GM23338 (cell line): ENCODE data around the gene SRGAP1. TPM values are rescaled to one million over a fixed set of nuclear protein-coding genes. Genes with fewer than 3 reads are reported as not detected.

Source experiments
- ATAC-seq: fragments of 200-7000 bp; cut with Tn5 transposase; 3 replicates; pipeline ENCODE4 v1.9.1; 2020
- DNase-seq: peaks from one replicate; pipeline ENCODE4 v3.0.0-alpha.2; 2015; ENCODE audit warnings: low spot score
- H2AFZ ChIP-seq: fragments of 200-600 bp; sonication (generic); 2 replicates; pipeline ENCODE4 v1.8.0; 2016; ENCODE audit warnings: antibody characterized with exemption, mild to moderate bottlenecking, moderate library complexity
- H3F3A ChIP-seq: fragments of 200-600 bp; sonication (generic); replicated peaks from 2 replicates; pipeline ENCODE4 v1.8.0; 2017; ENCODE audit warnings: antibody characterized with exemption, mixed run types, low read depth
- H3K27ac ChIP-seq: fragments of 200-600 bp; sonication (generic); 2 replicates; pipeline ENCODE4 v1.6.1; 2016; ENCODE audit warnings: low read depth
- H3K27me3 ChIP-seq: fragments of 200-600 bp; sonication (generic); 2 replicates; pipeline ENCODE4 v1.8.0; 2016; ENCODE audit warnings: mild to moderate bottlenecking, mixed run types, moderate library complexity; ENCODE audit not compliant: insufficient read depth
- H3K36me3 ChIP-seq: fragments of 200-600 bp; sonication (generic); 2 replicates; pipeline ENCODE4 v1.8.0; 2016; ENCODE audit warnings: mild to moderate bottlenecking; ENCODE audit not compliant: insufficient read depth
- H3K4me1 ChIP-seq: fragments of 200-600 bp; sonication (generic); 2 replicates; pipeline ENCODE4 v1.8.0; 2016; ENCODE audit warnings: mild to moderate bottlenecking, moderate library complexity; ENCODE audit not compliant: insufficient read depth
- H3K4me2 ChIP-seq: fragments of 200-600 bp; sonication (generic); 2 replicates; pipeline ENCODE4 v1.7.1; 2017; ENCODE audit warnings: mixed run types
- H3K4me3 ChIP-seq: fragments of 200-600 bp; sonication (generic); 2 replicates; pipeline ENCODE4 v1.6.1; 2016; ENCODE audit warnings: mixed run types
- H3K79me2 ChIP-seq: fragments of 200-600 bp; sonication (generic); replicated peaks from 2 replicates; pipeline ENCODE4 v1.8.0; 2017; ENCODE audit warnings: mild to moderate bottlenecking; ENCODE audit not compliant: insufficient read depth
- H3K9me2 ChIP-seq: fragments of 200-600 bp; sonication (generic); 2 replicates; pipeline ENCODE4 v1.8.0; 2017; ENCODE audit not compliant: insufficient read depth
- H4K20me1 ChIP-seq: fragments of 200-600 bp; sonication (generic); replicated peaks from 2 replicates; pipeline ENCODE4 v1.8.0; 2017; ENCODE audit warnings: mild to moderate bottlenecking; ENCODE audit not compliant: insufficient read depth
- H3K27ac Mint-ChIP-seq: 2 replicates; pipeline ENCODE4 v1.8.0; 2020; ENCODE audit warnings: inconsistent platforms, mild to moderate bottlenecking, moderate library complexity, mixed read lengths
- H3K27me3 Mint-ChIP-seq: 3 replicates; pipeline ENCODE4 v1.8.0; 2022; ENCODE audit warnings: low read depth, mild to moderate bottlenecking, moderate library complexity, mixed read lengths, inconsistent platforms; ENCODE audit not compliant: insufficient read depth, poor library complexity
- H3K36me3 Mint-ChIP-seq: 3 replicates; pipeline ENCODE4 v1.8.0; 2021; ENCODE audit warnings: low read depth, mild to moderate bottlenecking, inconsistent platforms, moderate library complexity, mixed read lengths
- H3K4me1 Mint-ChIP-seq: 3 replicates; pipeline ENCODE4 v1.8.0; 2020; ENCODE audit warnings: mild to moderate bottlenecking, inconsistent platforms, mixed read lengths
- H3K4me3 Mint-ChIP-seq: 3 replicates; pipeline ENCODE4 v1.8.0; 2021; ENCODE audit warnings: moderate library complexity, mild to moderate bottlenecking, inconsistent platforms, mixed read lengths
- H3K9me3 Mint-ChIP-seq: 3 replicates; pipeline ENCODE4 v1.8.0; 2020; ENCODE audit warnings: moderate library complexity, mild to moderate bottlenecking, inconsistent platforms, mixed read lengths
- CREB1 ChIP-seq: fragments of 250-450 bp; sonication (Bioruptor Pico); IDR thresholded peaks from 2 replicates; pipeline ENCODE4 v1.5.0; 2020; ENCODE audit warnings: low read depth, mild to moderate bottlenecking, moderate library complexity
- CTCF ChIP-seq, 2 experiments: fragments of 200-600 bp in 1 of 2; sonication (generic) in 1 of 2; conservative IDR thresholded peaks; 2 replicates each; pipeline versions ENCODE4 v1.5.1 to v1.6.1; 2016 to 2017; ENCODE audit warnings: antibody characterized with exemption in 2 of 2, low read depth in 2 of 2, mild to moderate bottlenecking in 2 of 2, moderate library complexity in 1 of 2
- ETS1 ChIP-seq: IDR thresholded peaks from 2 replicates; pipeline ENCODE4 v1.6.1; 2016; ENCODE audit warnings: antibody characterized with exemption
- EZH2 ChIP-seq: fragments of 200-600 bp; sonication (generic); IDR thresholded peaks from one replicate; pipeline ENCODE4 v1.8.0; 2017; ENCODE audit warnings: antibody characterized with exemption, mild to moderate bottlenecking, low read depth; ENCODE audit not compliant: unreplicated experiment
- EZH2phosphoT487 ChIP-seq: fragments of 200-600 bp; sonication (generic); IDR thresholded peaks from one replicate; pipeline ENCODE4 v1.8.1; 2018; ENCODE audit warnings: antibody characterized with exemption; ENCODE audit not compliant: unreplicated experiment
- JUNB ChIP-seq: IDR thresholded peaks from one replicate; pipeline ENCODE4 v1.6.1; 2016; ENCODE audit warnings: antibody characterized with exemption; ENCODE audit not compliant: unreplicated experiment
- NANOG ChIP-seq: IDR thresholded peaks from 2 replicates; pipeline ENCODE4 v1.6.1; 2016; ENCODE audit warnings: antibody characterized with exemption, borderline replicate concordance
- POLR2AphosphoS5 ChIP-seq: IDR thresholded peaks from 2 replicates; pipeline ENCODE4 v1.6.1; 2016; ENCODE audit warnings: antibody characterized with exemption, low read depth
- REST ChIP-seq: IDR thresholded peaks from one replicate; pipeline ENCODE4 v1.6.1; 2018; ENCODE audit warnings: antibody characterized with exemption; ENCODE audit not compliant: unreplicated experiment
- STAT1 ChIP-seq: IDR thresholded peaks from one replicate; pipeline ENCODE4 v1.6.1; 2016; ENCODE audit warnings: antibody characterized with exemption; ENCODE audit not compliant: unreplicated experiment
- ZNF114 ChIP-seq: fragments of 250-450 bp; sonication (Bioruptor Pico); IDR thresholded peaks from 2 replicates; pipeline ENCODE4 v1.5.0; 2020; ENCODE audit warnings: mild to moderate bottlenecking, moderate library complexity
- ZNF331 ChIP-seq: fragments of 250-450 bp; sonication (Bioruptor Pico); IDR thresholded peaks from 2 replicates; pipeline ENCODE4 v1.5.0; 2020; ENCODE audit warnings: low read depth, mild to moderate bottlenecking, moderate library complexity
- ZNF462 ChIP-seq: fragments of 250-450 bp; sonication (Bioruptor Pico); IDR thresholded peaks from 2 replicates; pipeline ENCODE4 v1.5.0; 2020; ENCODE audit warnings: mild to moderate bottlenecking, moderate library complexity
- polyA plus RNA-seq: library from polyadenylated mRNA; unstranded; fragments of >200 nt; fragmentation: Nextera tagmentation; extraction: Ambion mirVana; gene quantifications from 2 replicates; pipeline ENCODE4 v1.2.1, GENCODE V29; 2016
- total RNA-seq: library from RNA; depleted of rRNA; stranded (reverse); fragments of >200 nt; shearing (Covaris generic); gene quantifications from 2 replicates; pipeline ENCODE4 v1.2.3, GENCODE V29; 2014

Gene SRGAP1
- total and polyA plus RNA-seq, 2 experiments from 2014 or later, result 6.1 to 8.1 TPM

GRCh38 chr12:63895841-63896240 lies 51.3 kb downstream of the SRGAP1 start:
- Histone ChIP-seq H3K27me3 (no peaks in the 10 kb centered on the region), H4K20me1 (no peaks in the 10 kb centered on the region), H3K4me3 (no peak overlapping the region), H3K36me3 (no peaks in the 10 kb centered on the region), H3K27ac (no peak overlapping the region), H3K9me2 (peaks cover 5% of the 10 kb centered on the region; the same call in 1 of the 2 replicates), H3K4me2 (no peak overlapping the region), H2AFZ (no peak overlapping the region), H3F3A (no peaks in the 10 kb centered on the region), H3K79me2 (0 out of 2 replicates have a peak, but pooled peaks cover 8% of the 10 kb centered on the region), H3K4me1 (peaks cover 34% of the 10 kb centered on the region)
- Mint-ChIP-seq H3K4me1 (peaks cover 34% of the 10 kb centered on the region), H3K9me3 (no peaks in the 10 kb centered on the region), H3K27ac (no peak overlapping the region), H3K4me3 (no peak overlapping the region), H3K36me3 (no peaks in the 10 kb centered on the region), H3K27me3 (no peaks in the 10 kb centered on the region)
- DNase-seq, result no peak
- TF ChIP-seq REST (no peak), CTCF (conservative IDR thresholded peaks at IDR 0.05; ENCODE audit: low read depth in 2 of 2) (no peak), ZNF331 (CRISPR knock-in tag) (no peak), EZH2phosphoT487 (no peak), ZNF114 (CRISPR knock-in tag) (no peak), ZNF462 (CRISPR knock-in tag) (no peak), ETS1 (no peak), POLR2AphosphoS5 (no peak), NANOG (no peak), JUNB (no peak), STAT1 (no peak), EZH2 (no peak), CREB1 (CRISPR knock-in tag) (no peak)
- ATAC-seq, result no peak
